ENCODE results near the gene GAR1.

GRCh38 chr4:109795059-109795458, 20.5 kb upstream of the GAR1 start:
- no peak for TF ChIP-seq EP300 (IDR thresholded peaks at IDR 0.05)
- TF ChIP-seq, protein P1, sequence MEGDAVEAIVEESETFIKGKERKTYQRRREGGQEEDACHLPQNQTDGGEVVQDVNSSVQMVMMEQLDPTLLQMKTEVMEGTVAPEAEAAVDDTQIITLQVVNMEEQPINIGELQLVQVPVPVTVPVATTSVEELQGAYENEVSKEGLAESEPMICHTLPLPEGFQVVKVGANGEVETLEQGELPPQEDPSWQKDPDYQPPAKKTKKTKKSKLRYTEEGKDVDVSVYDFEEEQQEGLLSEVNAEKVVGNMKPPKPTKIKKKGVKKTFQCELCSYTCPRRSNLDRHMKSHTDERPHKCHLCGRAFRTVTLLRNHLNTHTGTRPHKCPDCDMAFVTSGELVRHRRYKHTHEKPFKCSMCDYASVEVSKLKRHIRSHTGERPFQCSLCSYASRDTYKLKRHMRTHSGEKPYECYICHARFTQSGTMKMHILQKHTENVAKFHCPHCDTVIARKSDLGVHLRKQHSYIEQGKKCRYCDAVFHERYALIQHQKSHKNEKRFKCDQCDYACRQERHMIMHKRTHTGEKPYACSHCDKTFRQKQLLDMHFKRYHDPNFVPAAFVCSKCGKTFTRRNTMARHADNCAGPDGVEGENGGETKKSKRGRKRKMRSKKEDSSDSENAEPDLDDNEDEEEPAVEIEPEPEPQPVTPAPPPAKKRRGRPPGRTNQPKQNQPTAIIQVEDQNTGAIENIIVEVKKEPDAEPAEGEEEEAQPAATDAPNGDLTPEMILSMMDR (IDR thresholded peaks at IDR 0.05) = no peak

Data from suprapubic skin (tissue), 3 donors.